Stomach (tissue), 9 donors: Measurements from ENCODE around the gene CALY. TPM values are rescaled to one million over a fixed set of nuclear protein-coding genes. Genes with fewer than 3 reads are reported as not detected.

Experiments used
- DNase-seq, 2 donors: peaks; one replicate each; pipeline versions ENCODE4 v3.0.0 to v3.0.0-alpha.2; 2013 to 2019
- H3K27ac ChIP-seq, 5 donors: fragments of 200-600 bp in 4 of 5; sonication (generic) in 4 of 5; one replicate each; pipeline ENCODE4 v1.5.1; 2013 to 2019; ENCODE audit warnings: mild to moderate bottlenecking in 1 of 5, moderate library complexity in 1 of 5
- H3K27me3 ChIP-seq, 3 donors: fragments of 200-600 bp; sonication (generic); one replicate each; pipeline ENCODE4 v1.5.1; 2017 to 2019; ENCODE audit warnings: mixed run types in 1 of 3
- H3K36me3 ChIP-seq, 4 donors: fragments of 200-600 bp; sonication (generic); 1 replicate in 3 of 4; 2 replicates in 1 of 4; pipeline ENCODE4 v1.5.1; 2016 to 2019
- H3K4me1 ChIP-seq, 4 donors: fragments of 200-600 bp; sonication (generic); one replicate each; pipeline ENCODE4 v1.5.1; 2016 to 2019
- H3K4me3 ChIP-seq, 4 donors: fragments of 200-600 bp; sonication (generic) in 3 of 4; one replicate each; pipeline ENCODE4 v1.5.1; 2016 to 2019; ENCODE audit warnings: mild to moderate bottlenecking in 1 of 4
- H3K9me3 ChIP-seq, 4 donors: fragments of 200-600 bp; sonication (generic); one replicate each; pipeline ENCODE4 v1.5.1; 2016 to 2019
- CTCF ChIP-seq, 7 experiments: fragments of 450-650 bp in 4 of 7; fragments of 200-600 bp in 3 of 7; sonication (generic) in 3 of 7; IDR thresholded peaks; one replicate each; pipeline ENCODE4 v1.5.1; 2016 to 2019; ENCODE audit warnings: antibody characterized with exemption in 7 of 7, control low read depth in 2 of 7, mild to moderate bottlenecking in 1 of 7
- EP300 ChIP-seq: sonication (generic); formaldehyde crosslinking; IDR thresholded peaks from one replicate; pipeline ENCODE4 v1.6.1; 2017; ENCODE audit warnings: antibody characterized with exemption
- POLR2A ChIP-seq, 4 donors: fragments of 450-650 bp; IDR thresholded peaks; one replicate each; pipeline ENCODE4 v1.6.1; 2016; ENCODE audit warnings: antibody characterized with exemption in 4 of 4, control low read depth in 2 of 4, mild to moderate bottlenecking in 1 of 4, moderate library complexity in 1 of 4
- POLR2AphosphoS5 ChIP-seq, 3 donors: sonication (generic); formaldehyde crosslinking; IDR thresholded peaks; one replicate each; pipeline ENCODE4 v1.6.1; 2016; ENCODE audit warnings: antibody characterized with exemption in 3 of 3
- WGBS, 5 donors: extraction: QIAGEN DNeasy Blood & Tissue Kit in 3 of 5; methylation state at CpG; one replicate each; pipeline versions ENCODE4 v1.1.5 to v1.1.7; 2013 to 2018; 5-methylcytosine and 5-hydroxymethylcytosine counted together
- intact Hi-C: fragments of 100-400 bp; cut with DNase I; formaldehyde crosslinking; loops from one replicate; pipeline ENCODE4 v1.15.1; 2023; ENCODE audit warnings: low total_unique reads
- polyA plus RNA-seq, 3 donors: library from polyadenylated mRNA; stranded (reverse); fragments of 200-250 nt; gene quantifications; one replicate each; pipeline ENCODE4 v1.2.3, GENCODE V29; 2013
- total RNA-seq, 5 donors: library from RNA; depleted of rRNA; stranded (reverse); fragments of >200 nt; gene quantifications; one replicate each; pipeline versions ENCODE4 v1.1.0 to v1.2.3, GENCODE V29; 2014 to 2016
- donor health status: healthy with polysubstance abuse.
- donor health status: Bipolar disorder and iron deficiency.
- donor health status: healthy.

Gene CALY
- total and polyA plus RNA-seq, 8 donors = 0.44 to 2.6 (median 1.4) TPM; not detected in 4

DNA sequence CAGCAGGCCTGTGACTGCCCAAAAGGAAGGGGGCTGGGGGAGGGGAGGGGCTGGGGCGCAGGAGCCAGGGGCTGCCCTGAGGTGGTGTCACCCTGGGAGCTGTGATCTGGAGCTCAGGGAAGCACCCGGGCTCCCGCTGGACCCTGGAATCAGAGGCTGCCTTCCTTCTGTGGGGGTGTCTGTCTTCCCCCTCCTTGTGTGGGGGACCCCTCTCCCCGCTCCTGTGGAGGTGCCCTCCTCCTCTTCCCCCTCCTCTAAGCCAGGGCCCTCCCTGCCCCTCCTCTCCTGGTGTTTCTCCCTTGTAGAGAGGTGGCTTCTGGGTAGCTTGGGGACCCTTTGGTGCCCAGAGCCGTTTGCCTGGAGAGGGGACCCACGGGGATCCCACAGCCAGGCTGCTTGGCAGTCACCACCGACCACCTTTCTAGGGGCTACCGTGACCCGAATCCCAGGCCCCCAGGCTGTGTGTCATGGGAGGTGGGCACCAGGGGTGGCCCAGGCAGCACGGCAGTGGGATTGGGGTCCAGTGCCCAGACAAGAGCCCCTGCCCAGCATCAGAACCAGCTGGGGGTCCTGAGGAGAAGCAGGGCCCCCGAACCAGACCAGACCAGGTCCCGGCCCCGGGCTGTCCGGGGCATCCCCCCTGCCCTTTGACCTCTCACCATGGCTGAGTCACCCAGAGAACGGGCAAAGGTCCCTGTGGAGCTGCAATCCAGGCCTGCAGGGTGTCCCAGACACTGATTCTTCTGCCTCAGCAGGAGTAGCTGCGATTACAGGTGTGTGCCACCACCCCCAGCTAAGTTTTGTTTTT, 11.2 kb upstream of the CALY start:
- DNase-seq = no peak
- peaks cover 0 to 9% (median 7%) of the 10 kb centered on the region in 4 donors for H3K4me1 ChIP-seq
- no peak for TF ChIP-seq POLR2AphosphoS5 (IDR thresholded peaks at IDR 0.05)
- TF ChIP-seq POLR2A (IDR thresholded peaks at IDR 0.05) = no peak
- no peak for TF ChIP-seq CTCF (IDR thresholded peaks at IDR 0.05)
- no peak for TF ChIP-seq EP300
- peaks cover 0 to 97% (median 46%) of the 10 kb centered on the region in 3 donors for H3K27me3 ChIP-seq
- H3K9me3 ChIP-seq = no peaks in the 10 kb centered on the region
- WGBS, 5 donors = 44 to 62% (median 47%) methylated on average over 15 to 16 of the region's 16 CpGs
- H3K36me3 ChIP-seq = no peaks in the 10 kb centered on the region
- H3K27ac ChIP-seq = no peak overlapping the region
- intact Hi-C loops = no loop called here
- H3K4me3 ChIP-seq = no peak overlapping the region

GRCh38 chr10:133346413-133346812, 9.7 kb upstream of the CALY start:
- TF ChIP-seq EP300 = no peak
- no peak for TF ChIP-seq POLR2AphosphoS5 (IDR thresholded peaks at IDR 0.05)
- TF ChIP-seq CTCF (IDR thresholded peaks at IDR 0.05) = no peak
- TF ChIP-seq POLR2A (IDR thresholded peaks at IDR 0.05) = no peak
- H3K36me3 ChIP-seq = no peaks in the 10 kb centered on the region
- intact Hi-C loops = no loop called here
- H3K4me3 ChIP-seq = no peak overlapping the region
- H3K27ac ChIP-seq = no peak overlapping the region
- H3K4me1 ChIP-seq = peaks cover 0 to 9% (median 7%) of the 10 kb centered on the region in 4 donors
- H3K9me3 ChIP-seq = no peaks in the 10 kb centered on the region
- 48 to 60% (median 56%) methylated on average over 10 to 11 of the region's 11 CpGs for WGBS, 5 donors
- DNase-seq = no peak
- peaks cover 0 to 99% (median 47%) of the 10 kb centered on the region in 3 donors for H3K27me3 ChIP-seq

DNA sequence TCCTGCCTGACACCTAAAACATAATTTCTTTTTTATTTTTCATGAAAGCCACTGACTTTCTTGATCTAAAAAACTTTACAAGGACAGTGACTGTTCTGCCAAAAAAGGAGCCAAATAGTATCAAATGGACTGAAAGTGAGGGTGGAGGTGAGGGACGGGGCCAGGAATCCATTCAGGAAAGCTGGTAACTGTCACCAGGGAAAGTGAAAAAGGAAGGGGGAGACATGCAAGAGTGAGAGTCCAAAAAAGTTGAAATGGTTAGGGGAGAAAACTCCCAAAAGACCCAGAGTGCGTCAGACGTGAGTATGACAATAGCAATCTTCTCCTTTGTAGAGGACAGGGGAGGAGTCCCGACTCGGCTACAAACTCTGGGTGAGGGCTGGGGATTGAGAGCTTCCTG, 7.5 kb upstream of the CALY start:
- intact Hi-C loops = no loop called here
- H3K4me3 ChIP-seq = no peak overlapping the region
- DNase-seq = no peak
- H3K9me3 ChIP-seq = no peaks in the 10 kb centered on the region
- no peaks in the 10 kb centered on the region for H3K36me3 ChIP-seq
- peaks cover 0 to 99% (median 46%) of the 10 kb centered on the region in 3 donors for H3K27me3 ChIP-seq
- WGBS, 5 donors = 66 to 83% (median 73%) methylated on average over 5 of the region's 5 CpGs
- H3K4me1 ChIP-seq = peaks cover 0 to 9% (median 7%) of the 10 kb centered on the region in 4 donors
- no peak overlapping the region for H3K27ac ChIP-seq
- TF ChIP-seq CTCF (IDR thresholded peaks at IDR 0.05) = no peak
- TF ChIP-seq EP300 = no peak
- TF ChIP-seq POLR2AphosphoS5 (IDR thresholded peaks at IDR 0.05) = no peak
- no peak for TF ChIP-seq POLR2A (IDR thresholded peaks at IDR 0.05)

DNA sequence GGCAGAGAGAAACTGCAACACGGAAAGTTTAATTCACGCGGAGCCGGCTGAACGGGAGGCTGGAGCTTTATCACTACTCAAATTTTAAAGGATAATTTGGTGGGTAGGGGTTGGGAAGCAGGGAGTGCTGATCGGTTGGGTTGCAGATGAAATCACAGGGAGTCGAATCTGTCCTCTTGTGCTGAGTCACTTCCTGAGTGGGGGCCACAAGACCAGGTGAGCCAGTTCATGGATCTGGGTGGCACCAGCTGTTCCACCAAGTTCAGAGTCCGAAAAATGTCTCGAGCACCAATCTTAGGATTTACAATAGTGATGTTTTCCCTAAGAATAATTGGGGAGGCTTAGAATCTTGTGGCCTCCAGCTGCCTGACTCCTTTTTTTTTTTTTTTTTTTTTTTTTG, 6.9 kb upstream of the CALY start:
- 44 to 57% (median 48%) methylated on average over 9 of the region's 9 CpGs for WGBS, 5 donors
- H3K9me3 ChIP-seq = no peaks in the 10 kb centered on the region
- H3K4me3 ChIP-seq = no peak overlapping the region
- peaks cover 0 to 9% (median 7%) of the 10 kb centered on the region in 4 donors for H3K4me1 ChIP-seq
- no peaks in the 10 kb centered on the region for H3K36me3 ChIP-seq
- DNase-seq = no peak
- H3K27me3 ChIP-seq = peaks cover 0 to 99% (median 46%) of the 10 kb centered on the region in 3 donors
- TF ChIP-seq POLR2A (IDR thresholded peaks at IDR 0.05) = no peak
- no peak for TF ChIP-seq CTCF (IDR thresholded peaks at IDR 0.05)
- TF ChIP-seq EP300 = no peak
- H3K27ac ChIP-seq = no peak overlapping the region
- intact Hi-C loops = no loop called here
